ENCODE data around the gene CYP24A1. TPM values are rescaled to one million over a fixed set of nuclear protein-coding genes. Genes with fewer than 3 reads are reported as not detected.

The CYP24A1 gene
- total RNA-seq, 1 donor from 2014 or later: not detected

- no peak for DNase-seq
- intact Hi-C loops (cut with micrococcal nuclease): no loop called here
These were observed 7.1 kb upstream of the CYP24A1 start for GRCh38 chr20:54180931-54181330.

GRCh38 chr20:54179946-54180345 lies 6.2 kb upstream of the CYP24A1 start:
- DNase-seq (no peak), ATAC-seq (no peak)
- intact Hi-C loops (cut with micrococcal nuclease): no loop called here

More at GRCh38 chr20:54180931-54181330, 7.1 kb upstream of the CYP24A1 start:
- no peak for ATAC-seq

- no peak for DNase-seq
- ATAC-seq: no peak
- intact Hi-C loops (cut with micrococcal nuclease): no loop called here
These were observed 4.5 kb upstream of the CYP24A1 start for GRCh38 chr20:54178256-54178655.

GRCh38 chr20:54177378-54177777 lies 3.6 kb upstream of the CYP24A1 start:
- intact Hi-C loops (cut with micrococcal nuclease): no loop called here
- no peak for ATAC-seq

GRCh38 chr20:54176610-54177009 lies 2.8 kb upstream of the CYP24A1 start:
- DNase-seq: no peak
- ATAC-seq: no peak
- intact Hi-C loops (cut with micrococcal nuclease): no loop called here

More at GRCh38 chr20:54177378-54177777, 3.6 kb upstream of the CYP24A1 start:
- no peak for DNase-seq

- DNase-seq (no peak), ATAC-seq (no peak)
- intact Hi-C loops (cut with micrococcal nuclease): no loop called here
These were observed 830 bp upstream of the CYP24A1 start for GRCh38 chr20:54174457-54175175.

- DNase-seq (peak; percentile 28), ATAC-seq (no peak)
- intact Hi-C loops (cut with micrococcal nuclease): no loop called here
These were observed 732 bp downstream of the CYP24A1 start for GRCh38 chr20:54172856-54173652.

GRCh38 chr20:54172532-54172855 lies 1.3 kb downstream of the CYP24A1 start:
- ATAC-seq: no peak
- DNase-seq: no peak
- intact Hi-C loops (cut with micrococcal nuclease): no loop called here

- DNase-seq: no peak
- intact Hi-C loops (cut with micrococcal nuclease): no loop called here
- no peak for ATAC-seq
These were observed 2.8 kb downstream of the CYP24A1 start for GRCh38 chr20:54170963-54171362.

- intact Hi-C loops (cut with micrococcal nuclease): no loop called here
- no peak for ATAC-seq
- DNase-seq: no peak
These were observed 3.7 kb downstream of the CYP24A1 start for GRCh38 chr20:54170026-54170471.

- intact Hi-C loops (cut with micrococcal nuclease): no loop called here
- ATAC-seq (no peak), DNase-seq (no peak)
These were observed 4.6 kb downstream of the CYP24A1 start for GRCh38 chr20:54168961-54169862.

GRCh38 chr20:54167909-54168872 lies 5.6 kb downstream of the CYP24A1 start:
- no peak for DNase-seq
- no peak for ATAC-seq
- intact Hi-C loops (cut with micrococcal nuclease): no loop called here

- ATAC-seq: no peak
- DNase-seq: no peak
- intact Hi-C loops (cut with micrococcal nuclease): no loop called here
These were observed 6.7 kb downstream of the CYP24A1 start for GRCh38 chr20:54166987-54167662.

GRCh38 chr20:54165803-54166202 lies 8.0 kb downstream of the CYP24A1 start:
- no peak for ATAC-seq
- no peak for DNase-seq
- intact Hi-C loops (cut with micrococcal nuclease): no loop called here

- intact Hi-C loops (cut with micrococcal nuclease): no loop called here
These were observed 8.8 kb downstream of the CYP24A1 start for GRCh38 chr20:54165014-54165413.

GRCh38 chr20:54163402-54163801 lies 10.4 kb downstream of the CYP24A1 start:
- DNase-seq (no peak), ATAC-seq (no peak)
- intact Hi-C loops (cut with micrococcal nuclease): no loop called here

More at GRCh38 chr20:54165014-54165413, 8.8 kb downstream of the CYP24A1 start:
- ATAC-seq (no peak), DNase-seq (no peak)

GRCh38 chr20:54162378-54163009 lies 11.3 kb downstream of the CYP24A1 start:
- no peak for DNase-seq
- ATAC-seq: no peak
- intact Hi-C loops (cut with micrococcal nuclease): no loop called here

GRCh38 chr20:54161821-54162149 lies 12.0 kb downstream of the CYP24A1 start:
- DNase-seq: no peak
- intact Hi-C loops (cut with micrococcal nuclease): no loop called here
- no peak for ATAC-seq
